ENCODE measurements around the gene RGMA.

- TF ChIP-seq POLR2A (IDR thresholded peaks at IDR 0.05) (no peak), CTCF (IDR thresholded peaks at IDR 0.05) (no peak)
Measured at GRCh38 chr15:93109336-93110102, 20.5 kb upstream of the RGMA start.
